ENCODE measurements around the gene RGS16. TPM values are rescaled to one million over a fixed set of nuclear protein-coding genes. Genes with fewer than 3 reads are reported as not detected.

Gene RGS16
- total RNA-seq, 1 experiment from 2014 or later = 0.91 TPM

- peak; percentile 23 for DNase-seq (ENCODE audit: low read depth)
Measured at GRCh38 chr1:182629499-182630096, 25.4 kb upstream of the RGS16 start.

- no peak for DNase-seq (ENCODE audit: low read depth)
Measured at GRCh38 chr1:182629080-182629479, 24.9 kb upstream of the RGS16 start.

- no peak for DNase-seq (ENCODE audit: low read depth)
Measured at GRCh38 chr1:182628657-182629056, 24.5 kb upstream of the RGS16 start.

- DNase-seq (ENCODE audit: low read depth) = no peak
Measured at GRCh38 chr1:182627622-182628021, 23.4 kb upstream of the RGS16 start.

- DNase-seq (ENCODE audit: low read depth) = no peak
Measured at GRCh38 chr1:182626527-182626926, 22.3 kb upstream of the RGS16 start.

- DNase-seq (ENCODE audit: low read depth) = peak; percentile 42
Measured at GRCh38 chr1:182625719-182626504, 21.7 kb upstream of the RGS16 start.

GRCh38 chr1:182625024-182625423 lies 20.8 kb upstream of the RGS16 start:
- DNase-seq (ENCODE audit: low read depth) = no peak

GRCh38 chr1:182624577-182624976 lies 20.4 kb upstream of the RGS16 start:
- DNase-seq (ENCODE audit: low read depth) = no peak

GRCh38 chr1:182622901-182623528 lies 18.8 kb upstream of the RGS16 start:
- no peak for DNase-seq (ENCODE audit: low read depth)

GRCh38 chr1:182621906-182622305 lies 17.7 kb upstream of the RGS16 start:
- no peak for DNase-seq (ENCODE audit: low read depth)

- DNase-seq (ENCODE audit: low read depth) = no peak
Measured at GRCh38 chr1:182620924-182621585, 16.9 kb upstream of the RGS16 start.

GRCh38 chr1:182617734-182618351 lies 13.7 kb upstream of the RGS16 start:
- DNase-seq (ENCODE audit: low read depth) = peak; percentile 86

GRCh38 chr1:182617014-182617429 lies 12.8 kb upstream of the RGS16 start:
- DNase-seq (ENCODE audit: low read depth) = no peak

GRCh38 chr1:182616130-182617013 lies 12.2 kb upstream of the RGS16 start:
- peak; percentile 89 for DNase-seq (ENCODE audit: low read depth)

GRCh38 chr1:182615468-182616129 lies 11.4 kb upstream of the RGS16 start:
- peak; percentile 74 for DNase-seq (ENCODE audit: low read depth)

GRCh38 chr1:182614796-182615454 lies 10.7 kb upstream of the RGS16 start:
- peak; percentile 81 for DNase-seq (ENCODE audit: low read depth)

GRCh38 chr1:182611787-182612186 lies 7.6 kb upstream of the RGS16 start:
- no peak for DNase-seq (ENCODE audit: low read depth)

- DNase-seq (ENCODE audit: low read depth) = no peak
Measured at GRCh38 chr1:182611326-182611725, 7.1 kb upstream of the RGS16 start.

GRCh38 chr1:182610606-182611194 lies 6.5 kb upstream of the RGS16 start:
- DNase-seq (ENCODE audit: low read depth) = no peak

Data from Daoy (cell line).